SK-N-SH treated with all-trans-retinoic acid at 6 μM for 48 hours (cell line): ENCODE measurements around the gene LRP3.
A peak's percentile ranks its signal among the peaks of the same experiment; 100 is the strongest.

Experiments
- ATAC-seq: fragments of 200-7000 bp; cut with Tn5 transposase; 3 replicates; pipeline ENCODE4 v1.9.1; 2020; ENCODE audit warnings: mild to moderate bottlenecking, moderate library complexity
- ARNTL ChIP-seq: fragments of 450-650 bp; formaldehyde crosslinking; IDR thresholded peaks from 2 replicates; pipeline ENCODE4 v1.5.0; 2020; ENCODE audit warnings: low read depth, mild to moderate bottlenecking, moderate library complexity, borderline replicate concordance
- BACH2 ChIP-seq: fragments of 250-450 bp; sonication (Bioruptor Pico); IDR thresholded peaks from 2 replicates; pipeline ENCODE4 v1.9.0; 2021; ENCODE audit warnings: mild to moderate bottlenecking, borderline replicate concordance
- CSDC2 ChIP-seq: fragments of 250-450 bp; sonication (Bioruptor Pico); IDR thresholded peaks from 2 replicates; pipeline ENCODE4 v1.5.0; 2020; ENCODE audit warnings: mild to moderate bottlenecking, moderate library complexity
- CSRNP3 ChIP-seq: fragments of 250-450 bp; sonication (Bioruptor Pico); IDR thresholded peaks from 2 replicates; pipeline ENCODE4 v1.5.1; 2021; ENCODE audit warnings: mild to moderate bottlenecking, moderate library complexity
- ESRRG ChIP-seq: fragments of 250-450 bp; sonication (Bioruptor Pico); IDR thresholded peaks from 2 replicates; pipeline ENCODE4 v1.6.1; 2021; ENCODE audit warnings: mild to moderate bottlenecking
- GLIS3 ChIP-seq: fragments of 250-450 bp; sonication (Bioruptor Pico); IDR thresholded peaks from 2 replicates; pipeline ENCODE4 v1.5.0; 2020; ENCODE audit warnings: mild to moderate bottlenecking, moderate library complexity
- ISL1 ChIP-seq: fragments of 250-450 bp; sonication (Bioruptor Pico); IDR thresholded peaks from 2 replicates; pipeline ENCODE4 v2.1.2; 2022; ENCODE audit warnings: mild to moderate bottlenecking, moderate library complexity
- OSR1 ChIP-seq: fragments of 250-450 bp; sonication (Bioruptor Pico); IDR thresholded peaks from 2 replicates; pipeline ENCODE4 v1.8.0; 2022; ENCODE audit warnings: moderate library complexity, mild to moderate bottlenecking, inconsistent platforms
- PATZ1 ChIP-seq: fragments of 250-450 bp; sonication (Bioruptor Pico); IDR thresholded peaks from 2 replicates; pipeline ENCODE4 v1.8.0; 2020; ENCODE audit warnings: mild to moderate bottlenecking, moderate library complexity, borderline replicate concordance
- POU6F1 ChIP-seq: fragments of 250-450 bp; sonication (Bioruptor Pico); IDR thresholded peaks from 2 replicates; pipeline ENCODE4 v1.8.0; 2021; ENCODE audit warnings: low read depth, mild to moderate bottlenecking, moderate library complexity, borderline replicate concordance
- PPARA ChIP-seq: fragments of 250-450 bp; sonication (Bioruptor Pico); IDR thresholded peaks from 2 replicates; pipeline ENCODE4 v1.5.0; 2020; ENCODE audit warnings: mild to moderate bottlenecking, borderline replicate concordance
- RARB ChIP-seq: fragments of 250-450 bp; sonication (Bioruptor Pico); IDR thresholded peaks from 2 replicates; pipeline ENCODE4 v1.8.0; 2021; ENCODE audit warnings: mild to moderate bottlenecking, moderate library complexity
- SNAI2 ChIP-seq: fragments of 250-450 bp; sonication (Bioruptor Pico); IDR thresholded peaks from 2 replicates; pipeline ENCODE4 v1.5.0; 2020; ENCODE audit warnings: mild to moderate bottlenecking, moderate library complexity
- TCF4 ChIP-seq: fragments of 250-450 bp; sonication (Bioruptor Pico); IDR thresholded peaks from 2 replicates; pipeline ENCODE4 v1.8.0; 2021; ENCODE audit warnings: mild to moderate bottlenecking, moderate library complexity, borderline replicate concordance
- TOX ChIP-seq: fragments of 250-450 bp; sonication (Bioruptor Pico); IDR thresholded peaks from 2 replicates; pipeline ENCODE4 v1.8.0; 2021; ENCODE audit warnings: mild to moderate bottlenecking, moderate library complexity, borderline replicate concordance
- ZFP3 ChIP-seq: fragments of 250-450 bp; sonication (Bioruptor Pico); IDR thresholded peaks from 2 replicates; pipeline ENCODE4 v1.5.0; 2020; ENCODE audit warnings: mild to moderate bottlenecking, moderate library complexity
- ZFP30 ChIP-seq: fragments of 450-650 bp; formaldehyde crosslinking; IDR thresholded peaks from 2 replicates; pipeline ENCODE4 v1.5.0; 2022; ENCODE audit warnings: mild to moderate bottlenecking, moderate library complexity
- ZNF565 ChIP-seq: fragments of 450-650 bp; formaldehyde crosslinking; conservative IDR thresholded peaks from 2 replicates; pipeline ENCODE4 v1.5.0; 2020; ENCODE audit warnings: low read depth, mild to moderate bottlenecking, moderate library complexity
- ZNF70 ChIP-seq: fragments of 450-650 bp; formaldehyde crosslinking; IDR thresholded peaks from 2 replicates; pipeline ENCODE4 v1.5.0; 2020; ENCODE audit warnings: mild to moderate bottlenecking, moderate library complexity
- ZNF8 ChIP-seq: fragments of 450-650 bp; formaldehyde crosslinking; IDR thresholded peaks from 2 replicates; pipeline ENCODE4 v1.5.0; 2020; ENCODE audit warnings: mild to moderate bottlenecking, moderate library complexity
- TF ChIP-seq, protein P1 (sequence below): fragments of 250-450 bp; sonication (Bioruptor Pico); IDR thresholded peaks from 2 replicates; pipeline ENCODE4 v1.5.1; 2020; ENCODE audit warnings: low read depth, mild to moderate bottlenecking, moderate library complexity

The LRP3 gene

DNA sequence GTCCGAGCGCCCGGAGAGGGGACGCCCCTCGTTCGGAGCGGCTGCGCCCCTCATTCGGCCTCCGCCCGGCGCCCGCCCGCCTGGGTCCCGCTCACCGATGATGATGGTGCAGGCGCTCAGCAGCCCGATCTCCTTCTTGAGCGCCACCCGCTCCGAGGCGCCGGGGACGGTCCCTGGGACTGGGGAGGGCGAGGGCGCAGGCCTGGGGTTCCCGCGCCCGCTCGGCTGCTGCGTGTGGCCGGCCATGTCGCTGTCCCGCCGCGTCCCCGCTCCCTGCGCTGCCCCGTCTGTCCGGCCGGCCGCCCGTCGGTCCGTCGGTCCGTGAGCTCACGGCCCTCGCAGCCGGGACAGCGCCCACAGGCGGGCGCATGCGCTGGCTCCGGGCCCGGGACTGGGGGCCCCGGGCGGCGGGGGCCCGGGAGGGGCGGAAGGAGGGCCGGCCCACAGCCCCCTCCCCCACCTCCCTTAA, 31.4 kb downstream of the LRP3 start, which contains the start of gene SLC7A10:
Gene SLC7A10, minus strand, starts transcription at position 393 of the 469 bp plus-strand sequence. Its CDS starts 147 bp downstream, at position 246.
- ATAC-seq, result no peak; the same call in 2 of the 3 replicates
- no peak for TF ChIP-seq POU6F1
- TF ChIP-seq ZNF565 (CRISPR knock-in tag), result no peak
- TF ChIP-seq ISL1 (CRISPR knock-in tag), result no peak
- TF ChIP-seq OSR1 (CRISPR knock-in tag), result no peak
- TF ChIP-seq ZNF70, result no peak
- no peak for TF ChIP-seq RARB (CRISPR knock-in tag)
- no peak for TF ChIP-seq TCF4
- no peak for TF ChIP-seq ZFP3 (CRISPR knock-in tag)
- no peak for TF ChIP-seq ESRRG
- TF ChIP-seq BACH2 (CRISPR knock-in tag), result no peak
- no peak for TF ChIP-seq ZFP30 (CRISPR knock-in tag)
- no peak for TF ChIP-seq SNAI2 (CRISPR knock-in tag)
- no peak for TF ChIP-seq CSDC2 (CRISPR knock-in tag)
- TF ChIP-seq ZNF8 (CRISPR knock-in tag), result no peak
- TF ChIP-seq TOX, result no peak
- TF ChIP-seq ARNTL (CRISPR knock-in tag), result no peak

- ATAC-seq, result peak; percentile 33; the same call in 2 of the 3 replicates
- TF ChIP-seq CSDC2 (CRISPR knock-in tag) (no peak), ARNTL (CRISPR knock-in tag) (no peak), BACH2 (CRISPR knock-in tag) (no peak), SNAI2 (CRISPR knock-in tag) (no peak), ZFP3 (CRISPR knock-in tag) (no peak), GLIS3 (CRISPR knock-in tag) (no peak), ISL1 (CRISPR knock-in tag) (no peak), CSRNP3 (no peak), PATZ1 (CRISPR knock-in tag) (no peak), ZNF565 (CRISPR knock-in tag) (no peak)
- TF ChIP-seq, protein P1, sequence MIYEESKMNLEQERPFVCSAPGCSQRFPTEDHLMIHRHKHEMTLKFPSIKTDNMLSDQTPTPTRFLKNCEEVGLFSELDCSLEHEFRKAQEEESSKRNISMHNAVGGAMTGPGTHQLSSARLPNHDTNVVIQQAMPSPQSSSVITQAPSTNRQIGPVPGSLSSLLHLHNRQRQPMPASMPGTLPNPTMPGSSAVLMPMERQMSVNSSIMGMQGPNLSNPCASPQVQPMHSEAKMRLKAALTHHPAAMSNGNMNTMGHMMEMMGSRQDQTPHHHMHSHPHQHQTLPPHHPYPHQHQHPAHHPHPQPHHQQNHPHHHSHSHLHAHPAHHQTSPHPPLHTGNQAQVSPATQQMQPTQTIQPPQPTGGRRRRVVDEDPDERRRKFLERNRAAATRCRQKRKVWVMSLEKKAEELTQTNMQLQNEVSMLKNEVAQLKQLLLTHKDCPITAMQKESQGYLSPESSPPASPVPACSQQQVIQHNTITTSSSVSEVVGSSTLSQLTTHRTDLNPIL (CRISPR knock-in tag), result no peak
Observed at GRCh38 chr19:33226550-33227241, 32.6 kb downstream of the LRP3 start.

- ATAC-seq, result no peak
- TF ChIP-seq CSRNP3 (no peak), POU6F1 (no peak), PPARA (no peak), ESRRG (no peak), ZNF565 (CRISPR knock-in tag) (no peak)
Observed at GRCh38 chr19:33227242-33227650, 33.1 kb downstream of the LRP3 start.
